ENCODE measurements around the gene ADAM15.
A peak's percentile ranks its signal among the peaks of the same experiment; 100 is the strongest.

Gene ADAM15

DNA sequence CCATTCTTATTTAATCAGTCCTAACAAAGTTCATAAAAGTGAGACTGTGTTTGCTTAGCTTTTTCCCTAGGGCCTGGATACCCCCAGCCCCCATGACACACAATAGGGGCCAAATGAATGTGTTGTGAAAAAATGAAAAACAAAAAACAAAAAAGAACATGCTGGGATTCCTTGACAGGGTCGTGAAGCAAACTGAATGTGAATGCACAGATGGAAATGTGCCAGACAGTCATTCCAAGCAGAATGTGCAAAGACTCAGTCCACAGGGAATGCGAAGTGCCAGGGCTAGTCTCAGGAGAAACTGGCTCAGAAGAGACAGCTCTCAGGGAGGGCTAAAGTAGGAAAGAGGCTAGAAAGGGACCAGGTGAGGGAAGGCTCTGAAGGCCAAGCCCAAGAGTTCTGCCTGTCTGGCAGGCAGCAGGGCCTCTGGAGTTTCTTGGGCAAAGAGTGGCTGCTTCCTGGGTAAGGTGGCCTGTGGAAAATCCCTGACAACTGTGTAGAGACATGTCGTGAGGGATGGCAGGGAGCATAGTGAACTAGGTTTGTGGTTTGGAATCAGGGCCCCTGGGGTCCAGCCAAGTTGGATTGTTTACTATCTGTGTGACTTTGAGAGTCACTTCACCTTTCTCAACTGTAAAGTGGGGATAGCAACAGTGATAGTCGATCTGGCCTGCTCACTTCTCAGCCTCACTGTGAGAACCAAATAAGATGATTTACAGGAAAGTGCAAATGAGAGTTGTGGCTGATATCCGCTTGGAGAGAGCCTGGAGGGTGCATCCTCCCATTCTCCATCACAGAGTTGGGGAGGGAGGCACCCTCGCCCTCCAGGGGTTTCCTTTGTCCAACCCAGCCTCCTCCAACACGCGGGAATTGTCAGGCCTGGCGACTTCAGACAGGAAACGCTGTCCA lies 1.2 kb upstream of the ADAM15 start:
- no peak for DNase-seq (ENCODE audit: low read depth)

DNA sequence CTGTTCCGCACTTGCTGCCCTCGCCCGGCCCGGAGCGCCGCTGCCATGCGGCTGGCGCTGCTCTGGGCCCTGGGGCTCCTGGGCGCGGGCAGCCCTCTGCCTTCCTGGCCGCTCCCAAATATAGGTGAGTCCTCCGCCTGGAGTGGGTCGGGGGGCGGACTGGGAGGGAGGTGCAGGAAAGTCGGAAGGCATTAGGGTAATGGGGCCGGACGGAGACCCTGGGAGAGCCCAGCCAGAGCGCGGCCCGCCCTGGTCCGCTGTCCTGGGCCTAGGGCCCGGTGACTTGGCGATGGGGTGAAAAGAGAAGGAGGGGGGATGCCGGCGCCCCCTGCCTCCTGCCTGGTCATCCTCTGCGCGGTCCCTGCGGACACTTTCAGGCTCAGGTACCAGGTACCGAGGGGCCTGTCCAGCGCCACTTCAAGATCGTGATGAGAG lies 243 bp downstream of the ADAM15 start:
- DNase-seq (ENCODE audit: low read depth), result no peak

DNA sequence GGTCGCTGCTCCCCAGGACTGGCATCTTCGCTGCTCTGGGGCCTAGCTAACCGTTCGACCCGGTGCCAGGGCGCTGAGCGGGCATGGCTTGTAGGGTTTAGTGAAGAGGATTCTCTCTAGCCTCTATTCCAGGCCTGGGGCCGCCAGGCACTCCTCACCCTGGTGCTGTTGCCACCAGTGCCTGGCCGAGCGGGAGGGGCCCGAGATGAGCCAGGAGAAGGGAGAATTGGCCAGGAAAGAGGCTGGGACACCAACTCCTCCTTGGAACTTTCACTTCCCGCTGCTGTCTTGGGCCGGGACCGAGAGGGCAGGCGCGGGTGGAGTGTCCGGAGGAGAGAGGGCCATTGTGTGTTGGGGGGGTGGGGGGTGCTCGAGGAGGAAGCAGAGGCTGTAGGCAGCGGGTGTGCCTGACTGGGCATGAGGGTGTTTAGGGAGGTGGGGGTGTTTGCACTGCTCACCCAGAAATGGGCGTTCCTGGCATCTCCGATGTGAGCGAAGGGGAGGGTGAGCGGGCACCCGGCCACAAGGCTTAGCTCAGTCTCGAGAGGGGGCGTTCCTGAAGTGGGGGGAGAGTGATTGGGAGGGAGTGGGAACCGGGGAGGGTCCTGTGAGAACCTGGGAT lies 772 bp downstream of the ADAM15 start:
- DNase-seq (ENCODE audit: low read depth), result no peak

DNA sequence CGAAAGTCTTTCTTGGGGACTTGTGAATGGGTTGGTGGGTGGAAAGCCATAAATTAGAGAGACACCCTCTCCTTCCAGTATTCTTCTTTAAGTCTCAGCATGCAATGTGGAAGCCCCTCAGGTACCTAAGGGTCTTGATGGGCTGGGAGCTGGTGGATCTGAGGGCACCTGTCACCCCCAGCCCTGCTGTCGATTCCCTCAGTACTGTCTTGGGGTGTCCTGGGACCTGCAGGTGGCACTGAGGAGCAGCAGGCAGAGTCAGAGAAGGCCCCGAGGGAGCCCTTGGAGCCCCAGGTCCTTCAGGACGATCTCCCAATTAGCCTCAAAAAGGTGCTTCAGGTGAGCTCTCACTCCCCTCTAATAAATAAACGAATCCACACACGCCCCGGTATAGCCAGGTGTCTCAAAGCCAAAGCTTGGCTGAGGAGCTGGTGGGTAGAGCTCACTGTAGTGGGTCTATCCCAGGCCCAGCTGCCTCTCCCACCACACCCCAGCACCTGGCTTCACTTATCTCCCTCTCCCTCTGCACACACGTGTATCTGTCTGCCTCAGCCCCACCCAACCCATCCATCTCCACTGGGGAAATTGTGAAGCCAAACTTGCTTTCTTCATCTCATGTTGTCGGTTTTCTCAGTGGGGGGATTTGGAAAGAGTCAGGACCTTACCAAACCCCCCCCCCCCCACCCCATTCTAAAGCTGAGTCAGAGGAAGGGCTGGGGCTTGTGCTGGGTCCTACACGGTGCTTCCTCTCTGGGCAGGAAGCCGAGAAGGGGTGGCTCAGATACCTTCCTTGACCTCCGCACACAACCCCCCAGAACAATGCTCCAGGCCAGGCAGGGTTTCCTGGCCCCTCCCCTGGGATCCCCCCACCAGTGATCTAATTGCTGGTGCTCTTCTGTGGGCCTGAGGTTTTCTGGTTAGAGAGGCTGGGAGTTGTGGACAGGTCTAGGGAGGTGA lies 1.6 kb downstream of the ADAM15 start:
- DNase-seq (ENCODE audit: low read depth), result no peak

DNA sequence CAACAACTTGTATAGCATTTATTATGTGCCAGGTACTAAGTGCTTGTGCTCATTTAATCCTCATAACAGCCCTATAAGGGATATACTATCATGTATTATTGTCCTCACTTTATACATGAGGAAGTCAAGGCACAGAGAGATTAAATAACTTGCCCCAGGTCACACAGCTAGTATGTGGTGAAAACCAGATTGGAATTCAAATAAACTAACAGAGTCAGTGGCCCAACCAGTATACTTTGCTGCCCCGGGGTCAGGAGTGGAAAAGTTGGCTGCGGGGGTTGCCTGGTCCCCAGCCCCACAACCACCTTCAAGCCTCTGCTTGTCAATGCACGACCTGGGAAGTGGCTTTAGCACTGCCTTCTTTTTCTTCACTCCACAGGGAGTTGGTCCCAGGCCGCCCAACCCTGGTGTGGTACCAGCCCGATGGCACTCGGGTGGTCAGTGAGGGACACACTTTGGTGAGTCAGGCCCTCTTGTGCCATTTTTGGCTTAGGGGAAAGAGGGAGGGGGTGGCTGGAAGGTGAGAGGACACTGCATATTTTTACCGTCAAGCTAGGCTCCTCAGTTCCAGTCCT lies 2.5 kb downstream of the ADAM15 start:
- no peak for DNase-seq (ENCODE audit: low read depth)

DNA sequence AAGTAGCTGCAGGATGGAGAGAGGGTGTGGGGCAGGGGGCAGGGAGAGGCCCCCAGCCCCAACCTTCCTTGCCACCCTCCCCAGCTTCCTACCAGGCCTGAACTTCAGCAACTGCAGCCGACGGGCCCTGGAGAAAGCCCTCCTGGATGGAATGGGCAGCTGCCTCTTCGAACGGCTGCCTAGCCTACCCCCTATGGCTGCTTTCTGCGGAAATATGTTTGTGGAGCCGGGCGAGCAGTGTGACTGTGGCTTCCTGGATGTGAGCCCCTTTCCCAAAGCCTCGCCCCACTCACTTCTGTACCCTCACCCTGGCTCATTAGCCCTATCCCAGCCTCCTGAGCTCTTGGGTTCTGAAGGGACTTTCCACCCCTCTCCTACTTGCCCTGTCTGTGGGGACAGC lies 6.0 kb downstream of the ADAM15 start:
- no peak for DNase-seq (ENCODE audit: low read depth)

DNA sequence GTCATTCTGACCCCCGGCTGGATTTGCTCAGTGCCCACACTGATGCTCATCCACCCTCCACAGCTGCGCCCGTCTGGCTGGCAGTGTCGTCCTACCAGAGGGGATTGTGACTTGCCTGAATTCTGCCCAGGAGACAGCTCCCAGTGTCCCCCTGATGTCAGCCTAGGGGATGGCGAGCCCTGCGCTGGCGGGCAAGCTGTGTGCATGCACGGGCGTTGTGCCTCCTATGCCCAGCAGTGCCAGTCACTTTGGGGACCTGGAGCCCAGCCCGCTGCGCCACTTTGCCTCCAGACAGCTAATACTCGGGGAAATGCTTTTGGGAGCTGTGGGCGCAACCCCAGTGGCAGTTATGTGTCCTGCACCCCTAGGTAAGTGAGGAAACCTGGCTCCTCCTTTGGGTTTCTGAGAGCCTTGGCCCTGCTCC lies 6.7 kb downstream of the ADAM15 start:
- no peak for DNase-seq (ENCODE audit: low read depth)

DNA sequence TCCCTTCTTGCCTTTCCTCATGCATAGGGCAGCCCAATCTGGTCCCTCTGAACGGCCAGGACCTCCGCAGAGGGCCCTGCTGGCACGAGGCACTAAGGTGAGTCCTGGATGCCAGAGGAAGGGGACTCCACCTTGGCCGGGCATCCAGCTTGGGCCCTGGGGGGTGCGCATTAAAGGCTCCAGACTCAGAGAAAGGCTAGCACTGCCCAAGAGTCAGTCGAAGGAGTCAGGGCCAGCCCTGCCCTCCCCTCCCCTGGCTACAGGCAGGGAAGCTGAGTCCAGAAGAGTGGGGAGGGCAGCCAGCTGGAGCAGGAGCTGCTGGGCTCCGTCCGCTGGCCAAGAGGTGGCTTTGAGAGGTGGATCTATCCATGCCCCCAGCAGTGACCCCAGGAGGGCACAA lies 9.6 kb downstream of the ADAM15 start:
- no peak for DNase-seq (ENCODE audit: low read depth)

DNA sequence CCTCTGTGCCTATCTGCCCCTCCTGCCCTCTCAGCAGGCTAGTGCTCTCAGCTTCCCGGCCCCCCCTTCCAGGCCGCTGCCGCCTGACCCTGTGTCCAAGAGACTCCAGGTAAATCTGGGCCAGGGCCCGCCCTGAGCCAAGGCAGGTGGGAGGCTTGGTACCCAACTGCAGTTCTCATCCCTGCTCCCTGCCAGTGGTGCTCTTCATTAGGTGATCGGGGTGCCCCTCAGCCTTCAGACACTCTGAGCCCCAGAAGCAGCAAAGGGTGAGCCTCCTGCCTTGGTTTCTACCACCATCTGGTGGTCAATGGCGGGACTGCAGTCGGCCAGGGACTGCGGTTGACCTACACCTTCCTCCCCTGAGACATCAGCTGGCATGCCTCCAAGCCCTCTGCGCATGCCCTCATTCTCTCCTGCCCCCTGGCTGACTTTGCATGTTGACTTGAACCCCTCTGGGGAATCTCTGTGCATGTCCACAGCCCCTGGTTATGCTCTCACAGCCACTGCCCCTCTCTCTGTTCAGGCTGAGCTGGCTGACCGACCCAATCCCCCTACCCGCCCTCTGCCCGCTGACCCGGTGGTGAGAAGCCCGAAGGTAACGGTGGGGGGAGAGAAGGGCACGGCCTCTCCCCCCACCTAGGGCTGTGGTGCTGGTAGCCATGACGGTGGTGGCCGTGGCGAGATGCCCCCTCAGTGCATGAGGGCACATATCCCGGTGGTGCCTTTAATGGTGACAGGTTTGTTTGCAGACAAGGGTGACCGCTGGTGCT lies 10.4 kb downstream of the ADAM15 start:
- DNase-seq (ENCODE audit: low read depth), result peak; percentile 70

DNA sequence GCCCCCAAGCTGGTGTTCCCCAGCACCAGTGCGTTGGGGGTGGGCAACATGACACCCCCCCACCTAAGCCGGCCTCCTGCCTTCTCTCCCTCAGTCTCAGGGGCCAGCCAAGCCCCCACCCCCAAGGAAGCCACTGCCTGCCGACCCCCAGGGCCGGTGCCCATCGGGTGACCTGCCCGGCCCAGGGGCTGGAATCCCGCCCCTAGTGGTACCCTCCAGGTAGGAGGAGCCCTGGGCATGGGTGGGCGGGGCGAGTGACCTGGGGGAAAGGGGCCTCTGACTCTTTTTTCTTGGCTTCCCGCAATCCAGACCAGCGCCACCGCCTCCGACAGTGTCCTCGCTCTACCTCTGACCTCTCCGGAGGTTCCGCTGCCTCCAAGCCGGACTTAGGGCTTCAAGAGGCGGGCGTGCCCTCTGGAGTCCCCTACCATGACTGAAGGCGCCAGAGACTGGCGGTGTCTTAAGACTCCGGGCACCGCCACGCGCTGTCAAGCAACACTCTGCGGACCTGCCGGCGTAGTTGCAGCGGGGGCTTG lies 11.1 kb downstream of the ADAM15 start:
- no peak for DNase-seq (ENCODE audit: low read depth)

DNA sequence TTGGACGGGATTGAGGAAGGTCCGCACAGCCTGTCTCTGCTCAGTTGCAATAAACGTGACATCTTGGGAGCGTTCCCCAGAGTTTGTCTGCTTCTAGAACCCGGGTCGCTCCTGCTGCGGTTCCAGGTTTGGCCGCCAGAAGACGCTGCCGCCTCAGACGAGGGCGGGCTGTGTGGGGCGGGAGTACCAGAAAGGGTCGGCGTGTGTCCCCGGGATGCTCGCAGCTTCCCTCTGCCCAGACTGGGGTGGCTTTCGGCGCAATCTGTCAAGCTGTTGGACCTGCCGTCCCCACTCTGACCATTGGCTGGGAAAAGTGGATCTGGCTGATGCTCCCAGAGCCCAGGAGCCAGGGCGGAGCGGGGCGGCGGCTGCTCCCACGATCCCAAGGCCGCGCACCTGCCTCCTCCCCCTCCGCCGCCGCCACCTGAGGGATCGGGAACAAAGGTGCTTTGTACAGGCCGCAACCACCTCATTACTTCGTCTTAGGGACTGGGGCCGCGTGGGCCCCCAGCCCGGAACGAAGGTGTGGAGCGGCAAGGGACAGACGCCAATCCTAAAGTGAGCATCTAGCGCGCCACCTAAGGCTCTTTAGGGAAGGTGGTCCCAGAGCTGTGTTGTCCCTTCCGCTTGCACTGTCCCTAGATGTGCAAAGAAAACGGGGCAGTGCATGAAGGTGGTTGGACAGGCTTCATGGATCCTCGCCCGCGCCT lies 11.7 kb downstream of the ADAM15 start:
- no peak for DNase-seq (ENCODE audit: low read depth)

DNA sequence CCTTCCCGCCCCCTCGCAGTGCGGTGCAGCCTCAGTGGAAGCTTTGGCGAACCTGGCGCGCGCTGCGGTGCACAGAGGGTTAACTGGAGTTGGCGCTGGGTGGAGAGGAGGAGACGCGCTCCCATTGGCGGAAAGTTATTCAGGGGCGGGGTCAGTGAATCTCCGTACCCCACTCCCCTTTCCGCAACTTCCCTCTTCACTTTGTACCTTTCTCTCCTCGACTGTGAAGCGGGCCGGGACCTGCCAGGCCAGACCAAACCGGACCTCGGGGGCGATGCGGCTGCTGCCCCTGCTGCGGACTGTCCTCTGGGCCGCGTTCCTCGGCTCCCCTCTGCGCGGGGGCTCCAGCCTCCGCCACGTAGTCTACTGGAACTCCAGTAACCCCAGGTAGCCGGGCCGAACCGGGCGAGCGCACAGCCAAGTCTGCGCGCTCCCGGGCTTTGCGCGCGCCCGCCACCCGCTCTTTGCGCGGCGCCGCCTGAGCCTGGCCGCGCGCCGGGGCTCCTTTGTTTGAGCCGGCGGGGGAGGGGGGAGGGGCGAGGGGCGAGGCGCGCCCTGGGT lies 12.5 kb downstream of the ADAM15 start, which contains the start of gene EFNA4:
TSS of gene EFNA4 (plus strand) at position 191 of the 561 bp plus-strand sequence. CDS start at position 275, 84 bp downstream.
- no peak for DNase-seq (ENCODE audit: low read depth)

DNA sequence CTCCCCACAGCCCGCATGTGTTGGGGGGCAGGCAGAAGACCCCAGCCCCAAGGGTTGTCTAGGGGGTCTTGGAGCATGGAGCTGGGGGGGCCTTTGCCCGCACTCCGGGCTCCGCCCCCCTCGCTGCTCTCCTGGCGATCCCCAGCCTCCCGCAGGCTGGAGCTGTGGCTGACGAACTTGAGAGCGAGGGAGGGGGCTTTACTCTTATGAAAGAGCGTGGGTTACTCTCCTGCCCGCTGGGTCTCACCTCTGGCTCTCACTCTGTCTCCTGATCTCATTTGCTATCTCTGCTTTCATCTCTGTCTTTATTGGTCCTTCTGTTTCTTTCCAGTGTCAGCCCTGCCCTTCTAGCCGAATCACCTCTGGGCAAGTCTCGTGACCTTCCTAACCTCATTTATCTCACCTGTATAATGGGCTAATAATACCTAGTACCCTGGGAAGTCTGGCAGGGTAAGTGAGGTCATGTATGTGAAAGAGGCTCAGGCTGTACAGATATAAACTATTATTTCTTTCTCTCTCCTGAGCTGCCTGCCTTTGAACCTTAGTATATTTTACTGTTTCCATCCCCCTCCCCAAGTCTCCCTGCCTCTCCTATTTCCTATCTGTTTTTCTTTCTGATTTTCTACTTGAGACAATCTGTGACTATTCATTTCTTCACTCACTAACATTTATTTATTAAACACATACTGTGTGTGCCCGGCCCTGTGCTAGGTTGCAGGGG lies 13.2 kb downstream of the ADAM15 start:
- DNase-seq (ENCODE audit: low read depth), result no peak

DNA sequence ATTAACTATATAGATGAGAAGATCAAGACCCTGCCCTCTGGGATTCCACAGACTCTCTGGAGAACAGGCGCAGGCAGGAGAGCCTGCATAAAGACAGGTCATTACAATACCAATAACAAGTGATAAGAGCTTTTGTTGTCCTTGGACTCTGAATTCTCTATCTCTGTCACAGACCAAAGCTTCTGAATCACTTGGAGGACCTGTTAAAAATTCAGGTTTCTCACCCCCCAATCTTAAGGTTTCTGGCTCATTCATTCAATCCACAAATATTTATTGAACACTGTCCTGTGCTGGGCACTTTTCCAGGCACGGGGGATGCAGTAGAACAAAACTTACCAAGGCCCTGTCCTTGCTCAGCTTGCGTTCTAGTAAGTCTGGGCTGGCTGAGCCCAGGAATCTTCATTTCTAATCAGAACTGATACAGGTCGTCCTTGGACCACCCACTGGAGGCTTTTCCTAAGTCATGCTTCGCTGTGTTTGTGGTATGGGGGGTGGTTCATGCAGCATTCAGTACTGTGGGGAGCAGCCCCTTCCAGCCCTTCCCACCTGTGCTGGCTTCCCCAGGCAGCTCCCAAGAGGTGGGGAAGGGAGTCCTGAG lies 13.8 kb downstream of the ADAM15 start:
- no peak for DNase-seq (ENCODE audit: low read depth)

DNA sequence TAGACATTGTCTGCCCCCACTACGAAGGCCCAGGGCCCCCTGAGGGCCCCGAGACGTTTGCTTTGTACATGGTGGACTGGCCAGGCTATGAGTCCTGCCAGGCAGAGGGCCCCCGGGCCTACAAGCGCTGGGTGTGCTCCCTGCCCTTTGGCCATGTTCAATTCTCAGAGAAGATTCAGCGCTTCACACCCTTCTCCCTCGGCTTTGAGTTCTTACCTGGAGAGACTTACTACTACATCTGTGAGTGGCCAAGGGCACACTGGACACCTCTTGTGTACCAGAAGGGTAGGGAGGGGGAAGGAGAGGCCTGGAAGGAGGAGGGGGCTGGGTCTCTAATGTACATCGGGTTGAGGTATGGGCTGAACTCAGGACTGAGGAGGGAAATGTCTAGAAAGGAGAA lies 15.7 kb downstream of the ADAM15 start:
- no peak for DNase-seq (ENCODE audit: low read depth)

DNA sequence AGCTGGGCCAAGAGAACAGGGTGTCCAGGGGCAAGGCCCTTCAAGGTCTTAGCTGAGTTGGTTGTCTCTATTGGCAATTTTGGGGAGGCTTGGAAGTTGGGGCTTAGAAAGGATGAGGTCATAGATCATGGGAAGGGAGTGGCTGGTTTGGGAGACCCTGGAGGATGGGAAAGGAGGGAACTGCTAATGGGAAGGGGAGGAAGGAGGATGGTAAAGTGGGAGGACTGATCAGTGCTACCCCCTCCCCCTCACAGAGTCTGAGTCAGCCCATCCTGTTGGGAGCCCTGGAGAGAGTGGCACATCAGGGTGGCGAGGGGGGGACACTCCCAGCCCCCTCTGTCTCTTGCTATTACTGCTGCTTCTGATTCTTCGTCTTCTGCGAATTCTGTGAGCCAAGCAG lies 17.5 kb downstream of the ADAM15 start:
- DNase-seq (ENCODE audit: low read depth), result no peak

DNA sequence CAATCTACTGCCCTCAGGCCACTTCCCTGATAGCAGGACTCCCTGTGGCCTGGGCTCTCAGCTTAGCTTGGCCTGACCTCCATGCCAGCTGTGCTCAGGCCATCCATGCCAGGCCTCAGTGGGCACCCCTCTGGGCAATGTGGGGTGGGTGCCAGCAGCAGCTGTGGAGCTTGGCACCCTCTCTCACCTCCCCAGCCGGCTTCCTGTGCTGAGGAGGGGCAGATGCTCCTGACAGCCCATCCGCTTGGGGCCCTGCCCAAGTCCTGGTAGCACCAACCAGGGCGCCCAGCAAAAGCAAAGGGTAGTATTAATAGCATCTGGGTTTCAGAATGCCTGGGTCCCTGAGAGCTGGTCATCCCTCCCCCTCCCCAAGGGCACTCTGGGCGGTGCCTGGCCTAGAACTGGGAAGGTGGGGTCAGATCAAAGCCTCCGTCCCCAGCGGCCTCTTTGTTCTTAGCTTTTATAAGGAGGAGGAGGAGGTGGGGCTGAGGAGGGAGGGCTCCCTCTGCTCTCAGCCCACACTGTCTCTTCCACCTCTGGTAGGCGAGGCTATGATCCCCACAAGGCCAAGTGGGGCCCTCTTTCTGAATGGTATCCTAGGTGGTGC lies 18.5 kb downstream of the ADAM15 start:
- DNase-seq (ENCODE audit: low read depth), result no peak

DNA sequence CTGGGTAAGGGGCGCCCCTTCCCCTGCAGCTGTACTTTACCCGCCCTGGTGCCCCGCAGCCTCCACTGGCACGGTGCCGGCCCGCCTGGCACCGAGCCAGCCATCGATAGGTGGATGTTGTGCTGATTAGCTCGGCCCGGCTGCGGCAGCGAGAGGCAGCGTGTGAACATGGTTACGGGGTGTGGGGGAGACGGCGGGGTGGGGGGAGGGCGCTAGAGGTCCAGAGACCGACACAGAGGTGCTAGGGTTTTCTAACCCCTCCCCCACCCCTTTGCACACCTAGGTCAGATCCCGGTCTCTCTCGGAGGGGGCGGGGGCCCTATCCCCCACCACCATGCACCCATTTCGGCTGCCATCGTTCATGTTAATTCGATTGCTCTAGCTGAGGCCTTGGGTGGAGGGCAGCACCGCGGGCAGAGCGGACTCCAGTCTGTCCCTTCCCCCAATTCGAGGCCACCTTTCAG lies 19.1 kb downstream of the ADAM15 start:
- no peak for DNase-seq (ENCODE audit: low read depth)
